ENCODE measurements around the gene IL31RA.

DNA sequence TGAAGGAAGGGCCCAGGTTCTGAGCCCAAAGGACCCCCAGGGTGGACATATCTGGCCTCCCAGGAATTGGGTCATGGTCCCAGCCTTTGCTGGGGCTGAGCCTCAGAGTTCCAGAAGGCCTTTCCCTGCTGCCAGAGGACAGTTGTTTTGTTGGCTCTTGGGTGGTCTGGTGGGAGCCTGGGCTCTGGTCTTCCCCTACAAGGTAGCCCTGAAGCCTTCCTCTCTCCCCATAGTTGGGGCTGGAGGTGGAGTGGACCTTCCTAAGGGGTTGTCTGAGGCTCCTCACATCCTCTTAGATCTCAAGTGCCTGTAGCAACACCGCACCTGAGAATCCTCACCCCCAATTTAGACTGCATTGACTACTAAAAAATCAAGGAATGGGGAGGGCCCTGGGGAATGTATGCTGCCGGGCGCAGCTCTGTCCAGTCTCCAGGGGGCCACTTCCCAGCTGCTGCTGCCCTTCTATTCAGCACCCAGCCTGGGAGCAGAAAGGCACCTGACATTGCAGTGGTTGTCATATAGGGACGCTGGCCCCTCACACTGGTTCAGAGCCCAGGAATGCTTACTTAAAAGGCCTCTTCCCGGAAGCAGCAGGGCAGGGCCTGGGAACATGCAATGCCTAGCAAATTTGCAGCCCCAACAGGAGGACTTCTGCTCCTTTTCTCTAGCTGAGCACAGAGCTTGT is 66.4 kb downstream of the IL31RA start:
- TF ChIP-seq POLR2AphosphoS5 (IDR thresholded peaks at IDR 0.05) (no peak), POLR2A (IDR thresholded peaks at IDR 0.05) (no peak), CTCF (IDR thresholded peaks at IDR 0.05) (no peak)
